Pancreas (tissue), 10 donors: ENCODE measurements around the gene IL1F10. TPM values are rescaled to one million over a fixed set of nuclear protein-coding genes. Genes with fewer than 3 reads are reported as not detected.

Experiments
- ATAC-seq, 4 donors: fragments of 200-7000 bp; cut with Tn5 transposase; one replicate each; pipeline versions ENCODE4 v1.8.0 to v1.9.1; 2020; ENCODE audit warnings: mild to moderate bottlenecking in 4 of 4, moderate library complexity in 4 of 4
- DNase-seq, 6 donors: peaks; one replicate each; pipeline ENCODE4 v3.0.0-alpha.2; 2020
- FAIRE-seq: peaks from 2 replicates; lab custom pipeline; 2012; peaks lifted over from hg19 to GRCh38; lab: Jason Lieb, UNC
- H3K27ac ChIP-seq, 4 donors: fragments of 200-600 bp; sonication (generic); 1 replicate in 3 of 4; 2 replicates in 1 of 4; pipeline versions ENCODE4 v1.5.0 to v1.8.0; 2020
- H3K27me3 ChIP-seq, 4 donors: fragments of 200-600 bp; one replicate each; pipeline ENCODE4 v1.8.0; 2021
- H3K36me3 ChIP-seq, 3 donors: fragments of 200-600 bp; sonication (generic) in 1 of 3; one replicate each; pipeline versions ENCODE4 v1.5.0 to v1.8.0; 2020 to 2021
- H3K4me1 ChIP-seq, 3 donors: fragments of 200-600 bp; one replicate each; pipeline ENCODE4 v1.8.0; 2021
- H3K4me3 ChIP-seq, 4 donors: fragments of 200-600 bp; sonication (generic) in 2 of 4; one replicate each; pipeline versions ENCODE4 v1.5.0 to v1.8.0; 2020 to 2021
- H3K9me3 ChIP-seq, 4 donors: fragments of 200-600 bp; one replicate each; pipeline ENCODE4 v1.8.0; 2021
- WGBS, 2 donors: extraction: QIAGEN DNeasy Blood & Tissue Kit; methylation state at CpG; one replicate each; pipeline ENCODE4 v1.1.7; 2013; 5-methylcytosine and 5-hydroxymethylcytosine counted together
- intact Hi-C, 3 donors: fragments of 100-400 bp; cut with DNase I; formaldehyde crosslinking; loops; one replicate each; pipeline versions ENCODE4 v1.11.1 to v1.14.2; 2022
- polyA plus RNA-seq, 2 donors: library from polyadenylated mRNA; stranded (reverse); fragments of 200-250 nt; gene quantifications; one replicate each; pipeline ENCODE4 v1.2.3, GENCODE V29; 2013
- total RNA-seq, 6 donors: library from RNA; stranded (reverse); fragmentation: NEBNext Ultra II Directional in 4 of 6; extraction: Animal tissue kit (Norgen Biotek cat#: 25700) in 4 of 6; gene quantifications; one replicate each; pipeline versions ENCODE4 v1.2.1 to v1.2.4, GENCODE V29; 2021 to 2023
- TF ChIP-seq, protein P1 (sequence below), 4 donors: fragments of 200-600 bp; sonication (generic) in 3 of 4; IDR thresholded peaks; one replicate each; pipeline versions ENCODE4 v1.5.0 to v1.8.0; 2021; ENCODE audit warnings: antibody characterized with exemption in 4 of 4
- donor health status: healthy with polysubstance abuse.
- donor health status: DM: no; HTN: no; CAD: no; lungs with moderate emphysema.
- donor health status: DM: no; HTN: no; CAD: no.
- donor health status: control.
- donor health status: control.
- donor health status: Bipolar disorder and iron deficiency.
- donor health status: DM: yes; HTN: yes; CAD: no.
- donor health status: DM: no; HTN: no; CAD: no.
- donor health status: DM: no; HTN: no; CAD: no.
- donor health status: DM: yes; HTN: yes; CAD: no.

Gene IL1F10
- total and polyA plus RNA-seq, 8 donors = not detected

DNA sequence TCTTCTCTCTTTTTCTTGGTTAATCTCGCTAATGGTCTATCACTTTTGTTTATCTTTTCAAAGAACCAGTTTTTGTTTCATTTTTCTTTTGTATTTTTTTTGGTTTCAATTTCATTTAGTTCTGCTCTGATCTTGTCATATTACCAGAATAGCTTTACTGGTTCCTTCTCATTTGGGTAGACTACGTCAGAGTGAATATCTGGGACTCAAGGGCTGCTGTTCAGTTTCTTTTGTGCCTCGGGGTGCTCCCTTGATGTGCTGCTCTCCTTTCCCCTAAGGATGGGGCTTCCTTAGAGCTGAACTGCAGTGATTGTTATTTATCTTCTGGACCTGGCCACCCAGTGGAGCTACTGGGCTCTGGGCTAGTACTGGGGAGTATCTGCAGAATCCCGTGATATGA, 30.3 kb downstream of the IL1F10 start:
- Histone ChIP-seq H3K4me3 (no peak overlapping the region), H3K27ac (no peak overlapping the region), H3K27me3 (no peaks in the 10 kb centered on the region), H3K9me3 (no peaks in the 10 kb centered on the region), H3K36me3 (no peaks in the 10 kb centered on the region), H3K4me1 (no peaks in the 10 kb centered on the region)
- ATAC-seq (no peak), FAIRE-seq (no peak), DNase-seq (no peak)
- 79 to 90% methylated on average over 4 of the region's 4 CpGs for WGBS, 2 donors
- TF ChIP-seq, protein P1, sequence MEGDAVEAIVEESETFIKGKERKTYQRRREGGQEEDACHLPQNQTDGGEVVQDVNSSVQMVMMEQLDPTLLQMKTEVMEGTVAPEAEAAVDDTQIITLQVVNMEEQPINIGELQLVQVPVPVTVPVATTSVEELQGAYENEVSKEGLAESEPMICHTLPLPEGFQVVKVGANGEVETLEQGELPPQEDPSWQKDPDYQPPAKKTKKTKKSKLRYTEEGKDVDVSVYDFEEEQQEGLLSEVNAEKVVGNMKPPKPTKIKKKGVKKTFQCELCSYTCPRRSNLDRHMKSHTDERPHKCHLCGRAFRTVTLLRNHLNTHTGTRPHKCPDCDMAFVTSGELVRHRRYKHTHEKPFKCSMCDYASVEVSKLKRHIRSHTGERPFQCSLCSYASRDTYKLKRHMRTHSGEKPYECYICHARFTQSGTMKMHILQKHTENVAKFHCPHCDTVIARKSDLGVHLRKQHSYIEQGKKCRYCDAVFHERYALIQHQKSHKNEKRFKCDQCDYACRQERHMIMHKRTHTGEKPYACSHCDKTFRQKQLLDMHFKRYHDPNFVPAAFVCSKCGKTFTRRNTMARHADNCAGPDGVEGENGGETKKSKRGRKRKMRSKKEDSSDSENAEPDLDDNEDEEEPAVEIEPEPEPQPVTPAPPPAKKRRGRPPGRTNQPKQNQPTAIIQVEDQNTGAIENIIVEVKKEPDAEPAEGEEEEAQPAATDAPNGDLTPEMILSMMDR (IDR thresholded peaks at IDR 0.05) = no peak
- intact Hi-C loops = no loop called here

DNA sequence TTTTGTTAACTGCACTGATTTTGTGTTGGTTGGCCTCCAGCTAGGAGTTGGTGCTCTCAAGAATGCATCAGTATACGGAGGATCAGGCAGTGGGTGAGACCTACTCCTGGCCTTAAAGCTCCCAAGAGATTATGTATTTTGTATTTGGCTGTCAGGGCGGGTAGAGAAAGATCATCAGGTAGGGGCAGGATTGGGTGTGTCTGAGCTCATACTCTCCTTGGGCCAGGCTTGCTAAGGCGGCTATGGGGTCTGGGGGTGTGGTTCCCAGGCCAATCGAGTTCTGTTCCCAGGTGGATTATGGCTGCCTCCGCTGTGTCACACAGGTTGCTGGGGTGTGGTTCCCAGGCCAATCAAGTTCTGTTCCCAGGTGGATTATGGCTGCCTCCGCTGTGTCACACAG, 30.8 kb downstream of the IL1F10 start:
- Histone ChIP-seq H3K36me3 (no peaks in the 10 kb centered on the region), H3K4me1 (no peaks in the 10 kb centered on the region), H3K27me3 (no peaks in the 10 kb centered on the region), H3K4me3 (no peak overlapping the region), H3K9me3 (no peaks in the 10 kb centered on the region), H3K27ac (no peak overlapping the region)
- TF ChIP-seq, protein P1 (IDR thresholded peaks at IDR 0.05) = no peak
- ATAC-seq = no peak
- no peak for DNase-seq
- WGBS, 2 donors = 86 to 93% methylated on average over 6 of the region's 6 CpGs
- no peak for FAIRE-seq
- intact Hi-C loops = no loop called here

DNA sequence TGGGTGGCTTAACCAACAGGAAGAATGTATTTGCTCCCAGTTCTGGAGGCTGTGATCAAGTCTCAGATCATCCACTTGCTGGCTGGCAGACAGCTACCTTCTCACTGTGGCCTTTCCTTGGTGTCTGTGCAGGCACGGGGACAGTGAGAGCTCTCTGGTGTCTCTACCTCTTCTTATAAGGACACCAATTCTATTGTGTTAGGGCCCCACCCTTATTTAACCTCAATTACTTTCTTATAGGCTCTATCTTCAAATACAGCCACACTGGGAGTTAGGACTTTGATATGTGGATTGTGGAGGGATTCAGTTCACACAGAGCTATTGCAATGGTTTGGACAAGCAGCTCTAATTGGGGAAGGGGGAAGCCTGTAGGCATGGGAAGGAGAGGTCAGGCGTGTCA, 34.4 kb downstream of the IL1F10 start:
- Histone ChIP-seq H3K27me3 (no peaks in the 10 kb centered on the region), H3K27ac (no peak overlapping the region), H3K4me1 (no peaks in the 10 kb centered on the region), H3K9me3 (no peaks in the 10 kb centered on the region), H3K36me3 (no peaks in the 10 kb centered on the region), H3K4me3 (no peak overlapping the region)
- WGBS, 2 donors = 68 to 86% methylated on average over 2 of the region's 2 CpGs
- ATAC-seq = no peak
- no peak for FAIRE-seq
- intact Hi-C loops = no loop called here
- DNase-seq = no peak
- TF ChIP-seq, protein P1 (IDR thresholded peaks at IDR 0.05) = no peak

DNA sequence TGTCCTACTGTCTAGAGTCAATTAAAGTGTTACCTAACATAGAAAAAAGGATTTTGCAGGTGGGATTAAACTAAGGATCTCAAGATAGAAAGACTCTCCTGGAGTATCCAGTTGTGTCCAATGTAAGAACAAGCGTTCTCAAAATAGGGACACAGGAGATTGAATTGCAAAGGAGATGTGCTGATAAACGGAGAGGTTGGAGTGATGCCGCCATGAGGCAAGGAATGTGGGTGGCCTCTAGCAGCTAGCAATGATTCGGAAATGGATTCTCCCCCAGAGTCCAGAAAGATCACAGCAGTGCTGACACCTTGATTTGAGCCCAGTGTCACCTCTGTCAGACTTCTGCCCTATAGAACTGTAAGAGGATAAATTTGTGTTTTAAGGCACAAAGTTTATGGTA, 35.5 kb downstream of the IL1F10 start:
- intact Hi-C loops = no loop called here
- Histone ChIP-seq H3K4me3 (no peak overlapping the region), H3K27me3 (no peaks in the 10 kb centered on the region), H3K36me3 (no peaks in the 10 kb centered on the region), H3K4me1 (no peaks in the 10 kb centered on the region), H3K9me3 (no peaks in the 10 kb centered on the region), H3K27ac (no peak overlapping the region)
- DNase-seq (no peak), FAIRE-seq (no peak), ATAC-seq (no peak)
- TF ChIP-seq, protein P1 (IDR thresholded peaks at IDR 0.05) = no peak
- 79 to 89% methylated on average over 4 of the region's 4 CpGs for WGBS, 2 donors

DNA sequence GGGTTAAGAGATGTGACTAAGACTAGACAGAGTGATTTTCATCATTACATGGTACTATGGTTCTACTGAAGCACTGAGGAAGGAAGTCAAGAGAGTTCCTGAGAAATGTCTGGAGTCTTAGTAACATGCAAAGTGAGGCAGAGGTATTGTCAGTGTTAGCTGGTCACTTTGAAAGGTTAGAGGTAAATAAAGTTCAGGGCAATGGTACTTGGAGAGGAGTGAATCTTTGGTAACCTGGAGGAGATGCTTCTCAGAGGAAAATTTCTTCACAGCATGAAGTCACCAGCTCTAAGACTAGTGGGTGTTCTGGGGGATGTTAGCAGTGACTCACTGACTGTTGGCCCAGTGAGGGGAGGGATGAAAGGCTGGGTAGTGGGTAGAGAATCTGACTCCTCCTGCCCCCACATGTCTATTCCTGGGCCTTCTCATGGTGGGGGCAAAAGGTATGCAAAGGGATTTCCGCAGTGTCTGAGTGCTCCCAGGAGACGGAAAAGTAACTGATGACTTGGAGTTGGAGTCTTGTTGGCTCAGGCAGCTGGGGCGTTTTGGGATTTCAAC, 36.4 kb downstream of the IL1F10 start:
- no peak for ATAC-seq
- intact Hi-C loops = no loop called here
- Histone ChIP-seq H3K4me3 (no peak overlapping the region), H3K9me3 (no peaks in the 10 kb centered on the region), H3K27me3 (no peaks in the 10 kb centered on the region), H3K36me3 (no peaks in the 10 kb centered on the region), H3K27ac (no peak overlapping the region), H3K4me1 (no peaks in the 10 kb centered on the region)
- no peak for DNase-seq
- no peak for FAIRE-seq
- 59 to 74% methylated on average over 3 of the region's 3 CpGs for WGBS, 2 donors
- TF ChIP-seq, protein P1 (IDR thresholded peaks at IDR 0.05) = no peak
